Measurements from ENCODE around the gene ARL13B.

The ARL13B gene

GRCh38 chr3:94081884-94082283, 101.9 kb downstream of the ARL13B start:
- H3K27me3 ChIP-seq (ENCODE audit: insufficient read depth, poor library complexity, severe bottlenecking): no peaks in the 10 kb centered on the region
- H3K4me1 ChIP-seq (ENCODE audit: insufficient read depth, poor library complexity, severe bottlenecking): no peaks in the 10 kb centered on the region
- no peak for DNase-seq (ENCODE audit: low spot score)
- H3K9me3 ChIP-seq (ENCODE audit: severe bottlenecking): no peaks in the 10 kb centered on the region
- ATAC-seq (ENCODE audit: low read depth): no peak
- no peak for TF ChIP-seq CTCF (IDR thresholded peaks at IDR 0.05; ENCODE audit: poor library complexity, severe bottlenecking)
- no peak overlapping the region for H3K4me3 ChIP-seq (ENCODE audit: severe bottlenecking)
- no peak overlapping the region for H3K27ac ChIP-seq (ENCODE audit: poor library complexity, severe bottlenecking)
- 0 out of 2 replicates have a peak, but pooled peaks cover 3% of the 10 kb centered on the region for H3K36me3 ChIP-seq (ENCODE audit: low read depth)

- no peak for DNase-seq (ENCODE audit: low spot score)
- H3K9me3 ChIP-seq (ENCODE audit: severe bottlenecking): no peaks in the 10 kb centered on the region
- TF ChIP-seq CTCF (IDR thresholded peaks at IDR 0.05; ENCODE audit: poor library complexity, severe bottlenecking): no peak
- H3K4me3 ChIP-seq (ENCODE audit: severe bottlenecking): no peak overlapping the region
- H3K4me1 ChIP-seq (ENCODE audit: insufficient read depth, poor library complexity, severe bottlenecking): no peaks in the 10 kb centered on the region
- ATAC-seq (ENCODE audit: low read depth): no peak
- H3K27me3 ChIP-seq (ENCODE audit: insufficient read depth, poor library complexity, severe bottlenecking): no peaks in the 10 kb centered on the region
- 0 out of 2 replicates have a peak, but pooled peaks cover 3% of the 10 kb centered on the region for H3K36me3 ChIP-seq (ENCODE audit: low read depth)
- H3K27ac ChIP-seq (ENCODE audit: poor library complexity, severe bottlenecking): no peak overlapping the region
These were observed 102.5 kb downstream of the ARL13B start for GRCh38 chr3:94082391-94082937.

GRCh38 chr3:94083261-94083660, 103.3 kb downstream of the ARL13B start:
- H3K9me3 ChIP-seq (ENCODE audit: severe bottlenecking): no peaks in the 10 kb centered on the region
- ATAC-seq (ENCODE audit: low read depth): no peak
- H3K36me3 ChIP-seq (ENCODE audit: low read depth): 0 out of 2 replicates have a peak, but pooled peaks cover 3% of the 10 kb centered on the region
- H3K27ac ChIP-seq (ENCODE audit: poor library complexity, severe bottlenecking): no peak overlapping the region
- no peak for DNase-seq (ENCODE audit: low spot score)
- TF ChIP-seq CTCF (IDR thresholded peaks at IDR 0.05; ENCODE audit: poor library complexity, severe bottlenecking): no peak
- no peaks in the 10 kb centered on the region for H3K4me1 ChIP-seq (ENCODE audit: insufficient read depth, poor library complexity, severe bottlenecking)
- H3K4me3 ChIP-seq (ENCODE audit: severe bottlenecking): no peak overlapping the region
- no peaks in the 10 kb centered on the region for H3K27me3 ChIP-seq (ENCODE audit: insufficient read depth, poor library complexity, severe bottlenecking)

- no peak for TF ChIP-seq CTCF (IDR thresholded peaks at IDR 0.05; ENCODE audit: poor library complexity, severe bottlenecking)
- no peak for ATAC-seq (ENCODE audit: low read depth)
- no peaks in the 10 kb centered on the region for H3K9me3 ChIP-seq (ENCODE audit: severe bottlenecking)
- no peak overlapping the region for H3K4me3 ChIP-seq (ENCODE audit: severe bottlenecking)
- no peaks in the 10 kb centered on the region for H3K4me1 ChIP-seq (ENCODE audit: insufficient read depth, poor library complexity, severe bottlenecking)
- 0 out of 2 replicates have a peak, but pooled peaks cover 3% of the 10 kb centered on the region for H3K36me3 ChIP-seq (ENCODE audit: low read depth)
- DNase-seq (ENCODE audit: low spot score): no peak
- no peaks in the 10 kb centered on the region for H3K27me3 ChIP-seq (ENCODE audit: insufficient read depth, poor library complexity, severe bottlenecking)
- H3K27ac ChIP-seq (ENCODE audit: poor library complexity, severe bottlenecking): no peak overlapping the region
These were observed 109.2 kb downstream of the ARL13B start for GRCh38 chr3:94089126-94089525.

- H3K36me3 ChIP-seq (ENCODE audit: low read depth): peaks cover 3% of the 10 kb centered on the region
- ATAC-seq (ENCODE audit: low read depth) (no peak), DNase-seq (ENCODE audit: low spot score) (no peak)
- H3K4me1 ChIP-seq (ENCODE audit: insufficient read depth, poor library complexity, severe bottlenecking): no peaks in the 10 kb centered on the region
- no peak overlapping the region for H3K4me3 ChIP-seq (ENCODE audit: severe bottlenecking)
- no peak overlapping the region for H3K27ac ChIP-seq (ENCODE audit: poor library complexity, severe bottlenecking)
- TF ChIP-seq CTCF (IDR thresholded peaks at IDR 0.05; ENCODE audit: poor library complexity, severe bottlenecking): no peak
- no peaks in the 10 kb centered on the region for H3K27me3 ChIP-seq (ENCODE audit: insufficient read depth, poor library complexity, severe bottlenecking)
- no peaks in the 10 kb centered on the region for H3K9me3 ChIP-seq (ENCODE audit: severe bottlenecking)
These were observed 112.1 kb downstream of the ARL13B start for GRCh38 chr3:94092086-94092485.
